Omental fat pad (tissue), 4 donors: ENCODE measurements around the gene NSMCE1. TPM values are rescaled to one million over a fixed set of nuclear protein-coding genes. Genes with fewer than 3 reads are reported as not detected.
"Not testable (repeated sequence)": the region's sequence is repeated elsewhere in the genome, so short reads cannot be mapped to it uniquely, and the experiment has no call there.

Experiments
- ATAC-seq: fragments of 150-250 bp; one replicate; pipeline ENCODE4 v1.9.1; 2016; ENCODE audit warnings: mild to moderate bottlenecking, moderate library complexity; ENCODE audit not compliant: low FRiP score
- DNase-seq: peaks from one replicate; pipeline ENCODE4 v3.0.0-alpha.2; 2019; ENCODE audit warnings: low spot score
- CTCF ChIP-seq, 3 donors: fragments of 450-650 bp; IDR thresholded peaks; one replicate each; pipeline ENCODE4 v1.5.1; 2016 to 2017; ENCODE audit warnings: antibody characterized with exemption in 3 of 3, mild to moderate bottlenecking in 3 of 3, moderate library complexity in 2 of 3
- total RNA-seq, 4 donors: library from RNA; depleted of rRNA; stranded (reverse); fragments of >200 nt; gene quantifications; one replicate each; pipeline ENCODE4 v1.1.0, GENCODE V29; 2016

Gene NSMCE1
- total RNA-seq, 4 donors from 2014 or later = 30.3 to 53.0 (median 43.9) TPM

DNA sequence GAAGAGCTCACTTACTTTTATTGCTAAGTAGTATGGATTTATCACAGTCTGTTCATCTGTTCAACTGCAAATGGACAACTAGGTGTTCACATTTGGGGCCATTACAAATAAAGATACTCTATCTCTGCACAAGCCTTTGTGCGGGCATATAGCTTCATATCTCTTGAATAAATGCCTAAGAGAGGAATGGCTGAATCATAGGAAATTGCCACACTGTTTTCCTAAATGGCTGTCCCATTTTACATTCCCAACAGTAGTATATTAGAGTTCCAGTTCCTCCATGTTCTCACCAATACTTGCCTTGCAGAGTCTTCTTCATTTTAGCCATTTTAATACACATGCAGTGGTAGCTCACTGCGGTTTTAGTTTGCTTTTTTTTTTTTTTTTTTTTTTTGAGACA, 20.5 kb downstream of the NSMCE1 start:
- DNase-seq (no peak), ATAC-seq (no peak)
- TF ChIP-seq CTCF (IDR thresholded peaks at IDR 0.05) = no peak

DNA sequence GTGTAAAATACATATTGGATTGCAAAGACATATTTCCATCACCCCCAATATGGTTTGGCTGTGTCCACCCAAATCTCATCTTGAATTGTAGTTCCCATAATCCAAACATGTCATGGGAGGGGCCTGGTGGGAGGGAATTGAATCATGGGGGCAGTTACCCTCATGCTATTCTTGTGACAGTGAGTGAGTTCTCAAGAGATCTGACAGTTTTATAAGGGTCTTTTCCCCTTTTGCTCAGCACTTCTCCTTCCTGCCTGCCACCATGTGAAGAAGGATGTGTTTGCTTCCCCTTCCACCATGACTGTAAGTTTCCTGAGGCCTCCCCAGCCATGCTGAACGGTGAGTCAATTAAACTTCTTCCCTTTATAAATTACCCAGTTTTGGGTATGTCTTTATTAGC, 21.5 kb downstream of the NSMCE1 start:
- DNase-seq = peak; percentile 15
- not testable (repeated sequence) for ATAC-seq

GRCh38 chr16:27246439-27246838, 22.1 kb downstream of the NSMCE1 start:
- DNase-seq = peak; percentile 18
- TF ChIP-seq CTCF (IDR thresholded peaks at IDR 0.05) = no peak

DNA sequence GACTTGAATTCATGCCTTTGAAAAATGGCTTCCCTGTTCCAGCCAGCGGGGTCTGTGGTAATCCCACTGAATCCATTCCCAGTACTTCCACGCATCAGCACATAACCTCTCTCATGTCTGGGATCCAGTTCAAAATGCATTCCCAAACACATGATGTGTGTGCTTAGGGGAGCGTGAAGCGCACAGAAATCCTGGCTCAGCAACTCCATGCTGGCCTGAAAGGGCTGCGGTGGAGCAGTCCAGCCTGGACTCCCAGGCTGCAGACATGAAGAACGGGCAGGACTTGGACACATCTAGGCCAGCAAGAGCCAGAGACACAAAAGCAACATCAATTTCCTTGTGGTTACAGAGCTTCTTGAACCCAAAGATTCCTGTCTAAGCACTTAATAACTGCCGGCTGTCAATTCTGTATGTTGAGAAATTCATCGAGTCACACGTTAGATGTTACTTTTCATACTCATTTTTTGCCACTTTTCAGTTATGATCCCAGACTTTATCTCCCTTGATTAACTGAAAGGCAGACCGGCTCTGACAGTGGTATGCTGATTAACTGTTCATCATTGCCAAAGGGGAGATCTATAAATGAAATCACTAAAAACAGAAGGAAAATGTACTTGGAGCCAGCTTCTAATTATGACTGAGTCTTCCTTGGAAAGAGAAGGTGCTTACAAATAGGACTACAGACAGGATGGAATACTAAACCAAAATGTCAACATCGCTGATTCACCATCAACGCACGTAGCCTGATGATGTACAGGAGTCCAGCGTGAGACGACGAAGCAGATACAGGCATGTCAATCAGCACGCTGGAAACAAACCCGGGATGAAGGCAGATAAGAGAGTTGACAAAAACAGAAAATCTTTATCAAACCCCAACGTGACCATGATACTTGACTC, 23.0 kb downstream of the NSMCE1 start:
- TF ChIP-seq CTCF (IDR thresholded peaks at IDR 0.05) = no peak
- DNase-seq (peak; percentile 58), ATAC-seq (peak; percentile 87)

More at GRCh38 chr16:27246439-27246838, 22.1 kb downstream of the NSMCE1 start:
- ATAC-seq = no peak

DNA sequence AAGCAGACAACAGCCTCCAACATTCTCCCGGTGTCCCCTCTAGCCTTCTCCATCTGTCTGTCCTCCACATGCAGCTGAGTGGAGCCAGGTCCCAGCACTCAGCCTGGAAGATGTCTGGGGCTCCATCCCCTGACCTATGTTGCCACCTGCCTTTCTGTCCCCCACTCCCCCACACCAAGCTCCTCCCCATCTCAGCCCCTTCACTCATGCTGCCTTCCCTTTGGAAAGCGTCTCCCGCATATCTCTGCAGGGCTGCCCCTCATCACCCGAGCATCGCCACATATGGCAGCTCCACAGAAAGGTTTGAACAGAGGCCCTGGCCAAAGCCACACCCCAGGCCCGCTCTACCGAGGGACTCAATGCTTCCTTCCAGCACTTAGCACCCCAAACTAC, 24.2 kb downstream of the NSMCE1 start:
- no peak for TF ChIP-seq CTCF (IDR thresholded peaks at IDR 0.05)
- ATAC-seq = no peak
- no peak for DNase-seq

DNA sequence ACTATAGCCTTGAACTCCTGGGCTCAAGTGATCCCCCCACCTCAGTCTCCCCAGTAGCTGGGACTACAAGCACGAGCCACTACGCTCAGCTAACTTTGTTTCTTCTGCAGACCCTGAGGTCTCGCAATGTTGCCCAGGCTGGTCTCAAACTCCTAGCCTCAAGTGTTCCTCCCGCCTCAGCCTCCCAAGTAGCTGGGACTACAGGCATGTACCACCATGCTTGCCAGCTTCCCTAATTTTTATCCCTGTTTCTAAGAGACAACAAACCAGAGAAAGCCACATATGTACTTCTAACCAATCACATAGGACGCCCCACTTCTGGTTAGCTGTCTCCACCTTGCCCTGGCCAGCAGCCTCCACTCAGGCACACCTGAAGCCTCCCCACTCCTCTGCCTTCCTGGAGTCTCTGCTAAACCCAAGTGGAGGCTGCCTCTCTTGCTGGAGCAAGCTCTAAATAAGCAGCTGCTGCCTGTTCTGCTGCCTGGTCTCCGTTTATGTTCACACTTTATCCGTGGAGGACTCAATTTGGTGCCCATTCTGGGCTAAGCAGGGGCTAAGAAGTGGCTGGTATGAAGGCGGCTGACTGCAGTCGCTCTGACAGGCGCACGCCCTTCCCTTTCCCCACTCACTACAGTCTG, 24.7 kb downstream of the NSMCE1 start:
- TF ChIP-seq CTCF (IDR thresholded peaks at IDR 0.05) = no peak
- ATAC-seq = no peak
- peak; percentile 19 for DNase-seq

DNA sequence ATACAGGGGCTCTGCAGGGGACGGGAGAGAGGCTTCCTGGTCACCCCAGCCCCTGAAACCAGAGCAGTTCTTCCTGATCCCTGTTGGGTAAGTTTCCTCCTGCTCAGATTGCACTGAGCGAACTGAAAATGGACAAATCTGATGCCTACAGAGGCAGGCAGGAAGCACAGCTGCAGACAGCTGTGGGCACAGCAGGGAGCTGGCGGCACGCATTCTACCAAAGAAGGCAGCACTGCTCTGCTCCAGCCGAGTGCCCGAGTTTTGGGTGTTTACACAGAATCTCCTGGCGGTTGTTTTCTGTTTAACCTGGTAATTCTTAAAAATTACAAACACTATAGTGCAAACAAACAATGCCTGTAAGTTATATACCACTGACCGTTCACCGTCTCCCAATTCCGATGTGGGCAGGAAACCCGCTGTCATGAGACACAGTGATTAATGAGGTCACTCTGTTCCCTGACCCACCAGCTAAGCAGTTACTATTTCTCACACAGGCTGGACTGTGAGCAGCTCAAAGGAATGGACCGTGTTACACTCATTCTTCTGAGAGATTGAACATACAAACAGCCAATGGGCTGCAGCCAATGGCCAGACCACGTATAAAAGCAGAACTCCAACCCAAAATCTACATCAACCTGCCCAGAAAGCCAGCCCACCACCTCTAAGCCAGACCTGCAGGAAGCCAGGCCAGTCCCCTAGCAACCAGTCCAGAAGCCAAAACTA, 25.5 kb downstream of the NSMCE1 start:
- no peak for TF ChIP-seq CTCF (IDR thresholded peaks at IDR 0.05)
- peak; percentile 21 for DNase-seq
- ATAC-seq = no peak
